HG03108 (cell line): Measurements from ENCODE around the gene DNAH8.

Experiments used
- ATAC-seq: cut with Tn5 transposase; IDR thresholded peaks from one replicate; pipeline ENCODE4 v1.9.1; 2021; ENCODE audit warnings: moderate library complexity; ENCODE audit not compliant: unreplicated experiment

DNAH8 gene

DNA sequence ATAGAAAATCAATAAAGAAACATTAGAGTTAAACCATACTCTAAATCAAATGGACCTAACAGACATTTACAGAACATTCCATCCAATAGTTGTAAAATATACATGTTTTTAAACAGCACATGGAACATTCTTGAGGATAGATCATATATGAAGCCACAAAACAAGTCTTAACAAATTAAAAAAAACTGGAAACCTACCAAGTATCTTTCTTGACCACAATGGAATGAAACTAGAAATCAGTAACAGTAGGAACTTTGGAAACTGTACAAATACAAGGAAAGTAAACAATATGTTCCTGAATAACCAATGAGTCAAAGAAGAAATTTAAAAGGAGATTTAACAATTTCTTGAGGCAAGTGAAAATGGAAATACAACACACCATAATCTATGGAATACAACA lies 242.3 kb downstream of the DNAH8 start:
- no peak for ATAC-seq

- no peak for ATAC-seq
These were observed 244.0 kb downstream of the DNAH8 start for GRCh38 chr6:38959138-38959537.

GRCh38 chr6:38968702-38969149 lies 253.6 kb downstream of the DNAH8 start:
- no peak for ATAC-seq

DNA sequence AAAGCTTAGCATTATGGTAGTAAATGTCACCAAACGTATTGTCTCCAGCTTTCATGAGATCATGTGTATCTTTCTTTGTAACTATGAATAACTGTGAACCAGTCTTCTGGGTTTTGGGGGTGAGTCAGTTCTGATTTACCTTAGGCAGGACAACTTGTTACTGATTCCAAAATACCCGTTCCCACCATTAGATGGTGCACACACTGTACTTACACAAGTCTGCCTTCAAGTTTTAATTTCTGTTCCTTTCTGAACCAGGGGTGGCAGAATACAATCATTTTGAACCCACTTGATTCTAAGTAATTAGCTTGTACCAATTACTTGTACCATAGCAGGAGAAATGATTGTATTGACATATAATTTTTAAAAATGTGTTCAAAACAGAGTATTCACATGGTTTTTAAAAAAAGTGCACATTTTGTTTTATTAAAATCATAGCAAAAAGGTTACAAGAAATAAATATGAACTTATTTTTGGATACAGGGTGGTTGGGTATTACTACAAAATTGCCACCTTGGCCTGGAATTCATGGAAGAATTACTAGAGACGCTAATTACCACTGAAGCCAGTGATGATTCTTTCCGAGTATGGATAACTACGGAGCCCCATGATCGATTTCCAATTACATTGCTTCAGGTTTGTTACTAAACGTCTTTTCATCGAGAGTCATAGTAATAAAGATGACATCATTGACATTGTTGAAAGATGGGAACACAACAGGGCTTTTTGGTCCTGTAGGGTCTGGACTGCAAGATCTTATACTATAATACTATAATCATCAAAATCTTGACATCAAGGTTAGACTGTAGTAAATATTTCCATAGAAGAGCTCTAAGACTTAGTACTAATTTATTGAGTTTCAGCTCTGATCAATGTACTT lies 258.3 kb downstream of the DNAH8 start:
- no peak for ATAC-seq

DNA sequence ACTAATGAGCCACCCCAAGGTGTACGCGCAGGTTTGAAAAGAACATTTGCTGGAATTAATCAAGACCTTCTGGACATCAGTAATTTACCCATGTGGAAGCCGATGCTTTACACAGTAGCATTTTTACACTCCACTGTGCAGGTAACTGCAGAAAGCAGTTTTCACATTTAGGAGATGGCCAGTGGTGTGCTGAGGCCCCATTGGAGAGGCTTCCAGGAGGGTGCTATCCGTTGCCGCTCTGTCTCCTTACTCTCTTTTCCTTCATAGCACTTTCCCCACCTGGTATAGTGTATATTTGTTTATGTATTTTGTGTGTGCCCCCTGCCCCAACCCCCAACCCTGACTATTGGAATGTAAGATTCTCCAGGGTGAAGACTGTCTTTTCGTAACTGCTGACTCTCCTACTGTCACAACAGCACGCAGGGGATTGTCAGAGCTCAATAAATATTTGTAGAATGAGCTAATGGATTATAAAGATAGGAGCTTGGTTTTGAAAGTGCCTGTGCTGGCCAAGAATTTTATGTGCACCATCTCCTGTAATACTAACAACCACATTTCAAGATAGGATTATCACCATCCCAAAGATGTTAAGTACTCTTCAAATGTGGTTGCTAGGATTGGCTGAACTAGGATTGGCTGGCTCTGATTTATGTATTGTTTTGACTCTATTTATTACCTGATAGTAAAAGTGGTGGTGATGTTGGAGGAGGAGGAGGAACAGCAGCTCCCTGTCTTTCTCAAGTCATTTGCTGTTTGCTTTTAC lies 259.5 kb downstream of the DNAH8 start:
- no peak for ATAC-seq

DNA sequence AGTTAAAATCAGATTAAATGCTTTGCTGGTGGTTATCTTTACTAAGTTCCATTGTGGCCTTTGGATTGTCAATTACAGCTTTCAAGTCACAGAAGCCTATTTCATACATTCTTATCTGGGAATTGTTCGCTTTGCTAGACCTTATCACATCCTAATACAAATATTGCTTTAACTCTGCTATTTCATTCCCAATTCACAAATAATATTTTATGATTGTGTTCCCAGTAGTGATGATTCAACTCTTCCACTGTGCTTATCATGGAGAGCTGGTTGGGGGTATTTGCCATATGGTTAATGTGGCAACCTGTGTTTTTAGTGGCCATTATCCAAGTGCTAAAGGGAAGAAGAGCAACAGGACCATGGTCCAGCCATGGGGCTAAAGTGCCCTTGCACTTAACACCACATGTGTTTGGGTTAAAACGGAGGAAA lies 260.5 kb downstream of the DNAH8 start:
- no peak for ATAC-seq

- no peak for ATAC-seq
These were observed 260.9 kb downstream of the DNAH8 start for GRCh38 chr6:38976051-38976450.

DNA sequence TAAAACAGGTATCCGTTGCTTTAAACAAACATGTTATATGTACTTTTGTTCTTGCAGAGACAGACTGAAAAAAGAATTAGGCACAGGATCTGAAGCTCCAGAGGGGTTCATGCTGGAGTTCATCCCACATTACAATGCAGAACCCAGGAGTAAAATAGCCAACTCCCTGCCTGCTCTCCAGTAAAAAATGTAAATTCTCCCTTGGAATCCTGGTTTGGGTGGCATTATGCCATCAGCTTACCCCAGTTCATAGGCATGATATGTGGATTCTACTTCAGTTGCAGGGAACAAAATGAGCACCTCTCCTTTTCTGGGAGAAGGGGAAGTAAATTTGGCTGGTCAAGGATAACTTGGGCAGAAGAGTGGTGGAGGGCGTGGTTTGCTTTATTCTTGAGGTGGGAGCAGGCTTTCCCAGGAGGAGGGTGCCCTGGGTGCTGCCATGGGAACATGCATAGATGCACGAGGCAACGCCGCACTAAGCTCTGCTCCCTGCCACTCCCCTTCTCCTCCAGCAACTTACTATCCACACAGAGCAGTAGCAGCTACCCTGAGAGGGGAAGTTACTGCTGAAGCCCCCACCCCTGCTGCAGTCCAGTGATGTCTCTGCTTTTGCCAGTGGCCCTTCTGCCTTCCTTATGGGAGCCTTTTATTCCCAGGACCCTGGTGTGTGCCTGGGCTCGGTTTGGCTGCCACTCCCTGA lies 261.8 kb downstream of the DNAH8 start:
- no peak for ATAC-seq

- no peak for ATAC-seq
These were observed 263.1 kb downstream of the DNAH8 start for GRCh38 chr6:38978139-38978704.

- ATAC-seq, result no peak
These were observed 267.4 kb downstream of the DNAH8 start for GRCh38 chr6:38982470-38982869.

- ATAC-seq, result no peak
These were observed 269.6 kb downstream of the DNAH8 start for GRCh38 chr6:38984723-38985122.

DNA sequence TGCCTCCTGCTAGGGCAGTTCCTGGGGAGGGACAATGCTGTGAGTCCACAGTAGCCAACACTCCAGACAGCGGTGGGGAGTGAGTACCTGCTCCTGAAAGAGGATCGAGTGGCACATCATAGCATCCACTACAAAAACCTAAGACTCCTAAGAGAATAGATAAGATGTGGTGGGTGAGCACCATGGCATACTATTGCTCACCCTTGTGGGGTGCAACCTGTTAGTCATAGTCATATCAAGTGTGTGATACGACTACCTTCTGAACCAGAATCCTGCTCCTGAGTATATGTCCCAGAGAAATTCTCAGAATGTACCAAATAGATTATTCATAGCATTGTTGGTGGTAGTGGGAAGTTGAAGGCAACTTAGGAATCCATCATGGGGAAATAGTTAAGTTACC lies 270.7 kb downstream of the DNAH8 start:
- no peak for ATAC-seq

DNA sequence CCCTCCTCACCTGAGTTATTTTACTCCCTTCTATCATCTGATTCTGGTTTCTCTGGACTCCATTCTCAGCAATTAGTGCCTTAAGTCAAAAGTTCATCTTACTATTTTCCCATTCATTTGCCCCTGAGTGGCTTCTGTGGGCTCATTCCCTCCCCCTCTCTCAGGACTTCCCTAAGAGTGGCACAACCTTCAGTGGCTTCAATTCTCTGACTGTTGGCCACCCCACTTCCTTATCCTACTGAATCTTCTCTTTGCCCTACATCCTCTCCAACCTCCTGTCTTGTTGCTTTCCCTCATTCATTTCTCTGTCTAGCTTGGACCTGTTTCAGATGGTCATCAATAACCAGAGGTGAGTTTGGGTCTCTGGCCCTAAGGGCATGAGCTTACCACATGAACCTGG lies 272.4 kb downstream of the DNAH8 start:
- ATAC-seq, result no peak

- no peak for ATAC-seq
These were observed 273.8 kb downstream of the DNAH8 start for GRCh38 chr6:38988736-38989449.

GRCh38 chr6:38990475-38990874 lies 275.4 kb downstream of the DNAH8 start:
- ATAC-seq, result no peak

DNA sequence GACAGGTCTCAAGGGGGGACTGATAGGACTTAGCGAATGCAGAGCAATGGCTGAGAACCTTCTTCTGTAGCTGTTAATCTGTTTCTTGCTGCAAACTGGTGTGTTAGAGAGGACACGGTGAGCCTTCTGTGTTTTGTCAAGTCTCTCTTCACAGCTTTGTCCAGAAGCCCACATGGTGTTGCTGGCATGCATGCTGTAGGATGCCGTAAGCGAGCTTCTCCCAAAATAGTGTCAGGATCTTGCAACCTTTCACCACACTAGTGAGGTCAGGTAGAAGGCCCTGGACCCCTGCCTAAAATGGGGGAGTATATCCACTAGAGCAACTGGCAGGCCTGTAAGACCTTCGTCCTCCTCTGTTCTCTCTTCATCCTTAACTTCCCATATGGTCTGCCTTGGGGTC lies 281.6 kb downstream of the DNAH8 start:
- ATAC-seq, result no peak

DNA sequence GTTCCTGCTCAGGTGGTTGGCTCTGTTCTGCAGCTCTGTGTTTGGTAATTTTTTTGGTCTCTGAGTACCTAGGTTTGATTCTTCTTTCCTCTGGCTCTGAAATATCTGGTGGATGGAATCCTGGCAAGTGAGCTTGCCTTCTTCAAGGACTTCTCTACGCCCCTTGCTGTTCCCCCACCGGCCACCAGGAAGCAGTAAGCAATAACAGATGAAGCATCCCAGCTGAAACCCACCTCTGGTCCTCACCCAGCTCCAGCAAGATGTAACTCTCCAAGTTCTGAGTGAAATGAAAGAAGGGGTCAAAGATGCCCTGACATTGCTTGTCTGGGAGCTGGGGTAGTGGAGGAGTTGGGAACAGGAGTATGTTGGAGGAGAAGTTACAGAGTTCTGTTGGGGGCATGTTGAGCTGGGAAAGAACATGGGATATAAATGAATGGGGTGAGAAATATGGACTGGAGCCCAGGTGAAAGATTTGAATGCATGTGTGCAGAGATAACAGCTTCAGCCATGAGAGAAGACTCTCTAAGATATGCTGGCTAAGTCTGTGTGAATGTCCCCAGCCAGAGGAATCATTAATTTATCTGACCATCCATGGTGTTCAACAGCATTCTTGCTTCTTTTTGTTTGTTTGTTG lies 282.1 kb downstream of the DNAH8 start:
- ATAC-seq, result no peak

- ATAC-seq, result no peak
These were observed 288.0 kb downstream of the DNAH8 start for GRCh38 chr6:39003072-39003471.

GRCh38 chr6:39003492-39003891 lies 288.4 kb downstream of the DNAH8 start:
- ATAC-seq, result no peak

DNA sequence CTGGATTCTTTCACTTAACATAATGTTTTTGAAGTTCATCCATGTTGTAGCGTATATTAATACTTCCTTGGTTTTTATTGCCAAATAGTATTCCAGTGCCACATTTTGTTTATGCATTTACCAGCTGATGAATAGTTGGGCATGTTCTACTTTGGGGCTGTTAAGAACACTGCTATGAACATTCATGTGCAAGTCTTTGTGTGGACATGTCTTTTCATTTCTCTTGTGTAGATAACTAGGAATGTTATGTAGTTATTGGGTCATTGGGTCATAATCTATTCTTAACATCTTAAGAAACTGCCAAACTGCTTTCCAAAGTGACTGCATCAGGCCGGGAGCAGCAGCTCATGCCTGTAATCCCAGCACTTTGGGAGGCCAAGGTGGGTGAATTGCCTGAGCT lies 289.7 kb downstream of the DNAH8 start:
- ATAC-seq, result no peak
